GM06990 (cell line): Measurements from ENCODE around the gene TMEM244.

Experiments used
- DNase-seq: peaks from one replicate; pipeline ENCODE4 v3.0.0-alpha.2; 2011; ENCODE audit not compliant: insufficient read length; ENCODE audit errors: extremely low read depth
- H3K27me3 ChIP-seq: replicated peaks from 2 replicates; pipeline ENCODE4 v1.6.0; 2011; ENCODE audit warnings: low read length; ENCODE audit not compliant: control insufficient read depth, insufficient read depth
- H3K36me3 ChIP-seq: 2 replicates; pipeline ENCODE4 v1.5.1; 2011; ENCODE audit warnings: low read length; ENCODE audit not compliant: control insufficient read depth, insufficient read depth
- H3K4me3 ChIP-seq: replicated peaks from 2 replicates; pipeline ENCODE4 v1.5.1; 2011; ENCODE audit warnings: low read depth, mild to moderate bottlenecking, control low read depth, low read length
- TF ChIP-seq, protein P1 (sequence below): IDR thresholded peaks from 2 replicates; pipeline ENCODE4 v1.5.1; 2011; ENCODE audit warnings: low read length, control low read depth, mild to moderate bottlenecking, inconsistent platforms; ENCODE audit not compliant: insufficient read depth, poor library complexity, severe bottlenecking

The TMEM244 gene

DNA sequence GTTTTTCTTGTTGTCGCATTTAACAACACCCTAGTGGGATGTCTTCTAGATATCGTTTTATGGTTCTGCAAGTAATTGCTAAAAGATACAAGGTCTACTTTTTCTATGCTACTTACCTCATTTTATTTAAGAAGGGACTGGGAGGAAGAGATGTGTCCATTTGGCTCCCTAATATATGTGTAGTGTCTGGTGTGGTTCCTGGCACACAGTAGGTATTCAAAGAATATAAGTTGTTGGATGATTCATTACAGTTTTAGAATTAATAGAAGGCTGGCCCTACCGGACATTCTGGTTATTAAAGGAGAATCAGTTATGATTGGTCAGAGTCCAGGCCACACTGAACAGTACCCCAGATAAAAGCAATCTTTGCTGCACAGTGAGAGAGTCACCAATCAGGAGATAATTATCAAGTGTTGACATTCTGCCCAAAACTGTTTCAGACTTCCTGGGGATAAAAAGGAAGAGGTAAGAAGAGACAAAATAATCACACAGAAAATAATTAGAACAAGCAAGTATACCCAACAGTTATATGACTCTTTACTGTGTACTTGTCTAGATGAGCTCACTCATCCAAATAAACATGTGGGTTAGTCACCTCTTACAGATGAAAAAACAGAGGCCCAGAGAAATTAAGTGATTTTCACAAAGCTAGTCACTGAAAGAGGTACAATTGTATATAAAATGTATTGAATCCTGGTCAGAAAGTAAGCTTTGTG, 7.0 kb downstream of the TMEM244 start:
- H3K4me3 ChIP-seq: no peak overlapping the region
- no peak for DNase-seq
- H3K36me3 ChIP-seq: no peaks in the 10 kb centered on the region
- TF ChIP-seq, protein P1, sequence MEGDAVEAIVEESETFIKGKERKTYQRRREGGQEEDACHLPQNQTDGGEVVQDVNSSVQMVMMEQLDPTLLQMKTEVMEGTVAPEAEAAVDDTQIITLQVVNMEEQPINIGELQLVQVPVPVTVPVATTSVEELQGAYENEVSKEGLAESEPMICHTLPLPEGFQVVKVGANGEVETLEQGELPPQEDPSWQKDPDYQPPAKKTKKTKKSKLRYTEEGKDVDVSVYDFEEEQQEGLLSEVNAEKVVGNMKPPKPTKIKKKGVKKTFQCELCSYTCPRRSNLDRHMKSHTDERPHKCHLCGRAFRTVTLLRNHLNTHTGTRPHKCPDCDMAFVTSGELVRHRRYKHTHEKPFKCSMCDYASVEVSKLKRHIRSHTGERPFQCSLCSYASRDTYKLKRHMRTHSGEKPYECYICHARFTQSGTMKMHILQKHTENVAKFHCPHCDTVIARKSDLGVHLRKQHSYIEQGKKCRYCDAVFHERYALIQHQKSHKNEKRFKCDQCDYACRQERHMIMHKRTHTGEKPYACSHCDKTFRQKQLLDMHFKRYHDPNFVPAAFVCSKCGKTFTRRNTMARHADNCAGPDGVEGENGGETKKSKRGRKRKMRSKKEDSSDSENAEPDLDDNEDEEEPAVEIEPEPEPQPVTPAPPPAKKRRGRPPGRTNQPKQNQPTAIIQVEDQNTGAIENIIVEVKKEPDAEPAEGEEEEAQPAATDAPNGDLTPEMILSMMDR: no peak
- no peaks in the 10 kb centered on the region for H3K27me3 ChIP-seq

GRCh38 chr6:129852257-129852858, 8.8 kb downstream of the TMEM244 start:
- H3K4me3 ChIP-seq: no peak overlapping the region
- no peaks in the 10 kb centered on the region for H3K36me3 ChIP-seq
- H3K27me3 ChIP-seq: no peaks in the 10 kb centered on the region; the same call in 1 of the 2 replicates
- no peak for DNase-seq
- TF ChIP-seq, protein P1: no peak

GRCh38 chr6:129849456-129849855, 11.7 kb downstream of the TMEM244 start:
- H3K36me3 ChIP-seq: no peaks in the 10 kb centered on the region
- H3K27me3 ChIP-seq: no peaks in the 10 kb centered on the region; the same call in 1 of the 2 replicates
- TF ChIP-seq, protein P1: no peak
- no peak for DNase-seq
- H3K4me3 ChIP-seq: no peak overlapping the region

DNA sequence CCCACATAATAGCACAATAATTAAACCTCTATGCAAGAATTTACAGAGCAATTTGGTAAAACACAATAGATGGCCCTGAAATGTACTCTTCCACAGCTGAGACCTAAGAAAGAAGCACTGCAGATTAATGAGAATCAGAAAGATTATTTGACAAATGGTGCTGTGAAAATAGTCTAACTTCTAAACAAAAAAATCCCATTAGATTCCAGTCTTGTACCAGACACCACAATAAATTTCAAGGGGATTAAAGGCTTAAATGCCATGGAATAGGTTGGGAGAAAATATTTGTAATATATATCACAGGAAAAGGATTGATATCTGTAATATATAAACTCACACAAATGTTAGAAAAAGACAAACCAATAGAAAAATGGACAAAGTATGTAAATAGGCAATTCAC, 14.4 kb downstream of the TMEM244 start:
- H3K27me3 ChIP-seq: no peaks in the 10 kb centered on the region; the same call in 1 of the 2 replicates
- H3K4me3 ChIP-seq: no peak overlapping the region
- TF ChIP-seq, protein P1: no peak
- DNase-seq: no peak
- H3K36me3 ChIP-seq: no peaks in the 10 kb centered on the region

DNA sequence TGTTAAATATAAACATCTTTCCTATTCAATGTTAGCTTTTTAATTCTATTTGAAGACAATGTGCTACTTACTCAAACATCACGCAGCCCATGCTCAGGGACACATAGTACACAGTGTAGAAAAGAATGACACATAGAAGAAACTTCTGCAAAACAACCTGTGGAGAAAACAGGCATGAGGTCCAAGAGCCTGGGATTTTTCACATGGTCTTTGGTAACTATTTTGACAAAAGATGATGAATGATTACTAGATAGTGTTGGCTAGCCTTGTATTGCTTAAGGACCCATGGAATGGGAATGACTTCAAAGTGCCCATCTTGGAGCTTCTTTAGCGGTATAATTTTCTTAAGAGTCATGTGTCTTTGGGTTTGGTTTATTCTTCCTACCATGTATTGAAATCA, 15.4 kb downstream of the TMEM244 start:
- H3K27me3 ChIP-seq: no peaks in the 10 kb centered on the region; the same call in 1 of the 2 replicates
- TF ChIP-seq, protein P1: no peak
- H3K36me3 ChIP-seq: no peaks in the 10 kb centered on the region
- DNase-seq: no peak
- no peak overlapping the region for H3K4me3 ChIP-seq
